Tibial artery (tissue), 4 donors: ENCODE measurements around the gene DOCK8.

Experiments
- DNase-seq, 2 donors: peaks; one replicate each; pipeline ENCODE4 v3.0.0-alpha.2; 2019
- H3K27ac ChIP-seq, 2 donors: fragments of 200-600 bp; sonication (generic) in 1 of 2; 1 replicate in 1 of 2; 2 replicates in 1 of 2; pipeline ENCODE4 v1.5.1; 2018 to 2019; ENCODE audit warnings: mild to moderate bottlenecking in 1 of 2
- H3K27me3 ChIP-seq, 2 donors: fragments of 200-600 bp; sonication (generic) in 1 of 2; one replicate each; pipeline versions ENCODE4 v1.5.1 to v1.6.0; 2016 to 2019
- H3K36me3 ChIP-seq, 3 donors: fragments of 200-600 bp; sonication (generic) in 2 of 3; one replicate each; pipeline ENCODE4 v1.5.1; 2016 to 2019; ENCODE audit warnings: mild to moderate bottlenecking in 2 of 3
- H3K4me1 ChIP-seq, 4 donors: fragments of 200-600 bp; sonication (generic) in 2 of 4; 1 replicate in 3 of 4; 2 replicates in 1 of 4; pipeline ENCODE4 v1.5.1; 2016 to 2019
- H3K4me3 ChIP-seq, 2 donors: fragments of 200-600 bp; sonication (generic) in 1 of 2; 1 replicate in 1 of 2; 2 replicates in 1 of 2; pipeline ENCODE4 v1.5.1; 2018 to 2019; ENCODE audit warnings: mild to moderate bottlenecking in 2 of 2
- H3K9me3 ChIP-seq, 3 donors: fragments of 200-600 bp; sonication (generic) in 1 of 3; one replicate each; pipeline ENCODE4 v1.5.1; 2016 to 2019
- intact Hi-C: fragments of 100-400 bp; cut with DNase I; formaldehyde crosslinking; loops from one replicate; pipeline ENCODE4 v1.15.0; 2023; ENCODE audit warnings: low total_unique reads
- TF ChIP-seq, protein P1 (sequence below), 2 experiments: fragments of 200-600 bp in 1 of 2; fragments of 450-650 bp in 1 of 2; IDR thresholded peaks; one replicate each; pipeline ENCODE4 v1.5.1; 2017 to 2019; ENCODE audit warnings: antibody characterized with exemption in 2 of 2, mild to moderate bottlenecking in 1 of 2, moderate library complexity in 1 of 2

DOCK8 gene

DNA sequence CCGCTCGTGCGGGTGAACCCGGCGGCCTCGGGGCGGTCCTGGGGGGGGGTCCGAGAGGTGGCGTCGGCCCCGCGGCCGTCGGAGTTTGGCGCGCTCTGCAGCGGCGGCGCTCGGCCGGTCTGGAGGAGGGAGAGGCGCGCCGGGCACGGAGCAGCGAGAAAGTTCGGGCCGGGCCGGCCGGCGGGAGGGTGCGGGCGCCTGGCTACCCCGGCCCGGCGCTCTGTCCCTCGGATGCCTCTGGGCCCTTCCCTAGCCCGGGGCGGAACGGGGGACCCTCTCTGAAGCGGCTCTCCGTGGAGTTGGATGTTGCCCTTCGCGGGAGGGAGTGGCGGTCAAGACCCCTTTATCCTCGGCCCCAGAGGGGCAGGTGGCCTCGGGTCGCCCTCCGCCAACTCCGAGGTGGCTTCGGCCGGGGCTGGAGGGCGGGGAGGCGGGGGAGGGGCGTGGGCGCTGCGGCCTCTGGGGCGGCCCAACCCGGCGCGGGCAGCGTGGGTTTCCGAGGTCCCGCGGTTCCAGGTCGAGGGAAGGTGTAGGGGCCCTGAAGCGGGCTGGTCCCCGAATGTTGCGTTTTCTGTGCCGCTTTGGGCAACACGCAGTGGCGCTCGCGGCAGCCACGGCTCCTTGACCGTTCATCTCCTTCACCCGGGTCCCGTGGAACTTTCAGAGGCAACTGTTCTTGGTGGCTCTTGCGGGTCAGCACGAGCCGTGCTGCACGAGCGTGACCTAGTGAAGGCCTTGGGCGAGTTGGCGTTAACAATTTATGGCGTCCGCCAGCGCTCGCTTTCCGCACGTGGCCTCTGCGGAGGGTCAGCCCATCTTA lies 290.5 kb downstream of the DOCK8 start:
- peak in 1 of 2 donors; percentile 30 for DNase-seq
- peak overlapping the region; percentile 37 to 64 for H3K27ac ChIP-seq
- no peaks in the 10 kb centered on the region for H3K9me3 ChIP-seq
- intact Hi-C loops: loop anchor here (10.0 kb wide), 1 partner anchor 260 kb away; no protein-coding TSS in a partner anchor
- H3K27me3 ChIP-seq: no peaks in the 10 kb centered on the region
- TF ChIP-seq, protein P1, sequence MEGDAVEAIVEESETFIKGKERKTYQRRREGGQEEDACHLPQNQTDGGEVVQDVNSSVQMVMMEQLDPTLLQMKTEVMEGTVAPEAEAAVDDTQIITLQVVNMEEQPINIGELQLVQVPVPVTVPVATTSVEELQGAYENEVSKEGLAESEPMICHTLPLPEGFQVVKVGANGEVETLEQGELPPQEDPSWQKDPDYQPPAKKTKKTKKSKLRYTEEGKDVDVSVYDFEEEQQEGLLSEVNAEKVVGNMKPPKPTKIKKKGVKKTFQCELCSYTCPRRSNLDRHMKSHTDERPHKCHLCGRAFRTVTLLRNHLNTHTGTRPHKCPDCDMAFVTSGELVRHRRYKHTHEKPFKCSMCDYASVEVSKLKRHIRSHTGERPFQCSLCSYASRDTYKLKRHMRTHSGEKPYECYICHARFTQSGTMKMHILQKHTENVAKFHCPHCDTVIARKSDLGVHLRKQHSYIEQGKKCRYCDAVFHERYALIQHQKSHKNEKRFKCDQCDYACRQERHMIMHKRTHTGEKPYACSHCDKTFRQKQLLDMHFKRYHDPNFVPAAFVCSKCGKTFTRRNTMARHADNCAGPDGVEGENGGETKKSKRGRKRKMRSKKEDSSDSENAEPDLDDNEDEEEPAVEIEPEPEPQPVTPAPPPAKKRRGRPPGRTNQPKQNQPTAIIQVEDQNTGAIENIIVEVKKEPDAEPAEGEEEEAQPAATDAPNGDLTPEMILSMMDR (IDR thresholded peaks at IDR 0.05): no peak
- peak overlapping the region; percentile 62 to 81 for H3K4me3 ChIP-seq
- H3K36me3 ChIP-seq: no peaks in the 10 kb centered on the region
- H3K4me1 ChIP-seq: peaks cover 0 to 19% (median 12%) of the 10 kb centered on the region in 4 donors

DNA sequence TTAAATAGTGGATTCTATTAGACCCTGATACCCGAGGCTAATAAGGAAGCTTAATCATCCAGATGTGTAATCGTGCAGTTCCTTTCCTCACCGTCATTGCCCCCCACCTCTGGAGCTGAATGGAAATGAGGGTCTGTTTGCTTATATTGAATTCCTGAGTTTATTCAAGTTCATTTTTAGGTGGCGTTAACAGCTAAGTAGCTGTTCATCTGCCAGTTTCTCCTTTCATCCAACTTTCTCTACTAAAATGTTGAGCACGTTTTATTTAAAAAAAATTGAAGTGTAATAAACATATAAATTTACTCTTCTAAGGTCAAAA lies 291.0 kb downstream of the DOCK8 start:
- Histone ChIP-seq H3K27me3 (no peaks in the 10 kb centered on the region), H3K4me1 (peaks cover 0 to 19% (median 12%) of the 10 kb centered on the region in 4 donors), H3K4me3 (peak overlapping the region; percentile 62 to 81), H3K27ac (no peak overlapping the region), H3K9me3 (no peaks in the 10 kb centered on the region), H3K36me3 (no peaks in the 10 kb centered on the region)
- no peak for DNase-seq
- intact Hi-C loops: loop anchor here (10.0 kb wide), 1 partner anchor 259 kb away; no protein-coding TSS in a partner anchor
- TF ChIP-seq, protein P1 (IDR thresholded peaks at IDR 0.05): no peak

DNA sequence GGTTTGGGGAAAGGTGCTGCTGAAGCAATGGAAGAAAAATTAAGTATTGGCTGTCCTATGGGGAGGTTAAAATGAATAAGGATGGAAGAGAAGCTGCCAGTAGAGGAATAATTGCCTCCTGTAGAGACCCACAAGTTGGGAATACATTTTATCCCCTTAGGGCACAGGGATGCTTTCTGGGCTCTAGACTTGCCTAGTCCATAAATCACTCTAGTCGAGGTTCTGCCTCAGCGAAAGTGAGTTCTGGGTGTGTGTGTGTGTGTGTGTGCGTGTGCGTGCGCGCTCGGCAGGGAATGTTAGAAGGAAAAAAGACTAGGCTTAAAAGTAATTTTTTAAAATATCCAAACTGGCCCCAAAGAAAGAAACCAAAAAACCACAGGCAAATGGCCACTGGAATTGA lies 291.6 kb downstream of the DOCK8 start:
- TF ChIP-seq, protein P1 (IDR thresholded peaks at IDR 0.05): no peak
- H3K4me3 ChIP-seq: no peak overlapping the region
- no peak for DNase-seq

DNA sequence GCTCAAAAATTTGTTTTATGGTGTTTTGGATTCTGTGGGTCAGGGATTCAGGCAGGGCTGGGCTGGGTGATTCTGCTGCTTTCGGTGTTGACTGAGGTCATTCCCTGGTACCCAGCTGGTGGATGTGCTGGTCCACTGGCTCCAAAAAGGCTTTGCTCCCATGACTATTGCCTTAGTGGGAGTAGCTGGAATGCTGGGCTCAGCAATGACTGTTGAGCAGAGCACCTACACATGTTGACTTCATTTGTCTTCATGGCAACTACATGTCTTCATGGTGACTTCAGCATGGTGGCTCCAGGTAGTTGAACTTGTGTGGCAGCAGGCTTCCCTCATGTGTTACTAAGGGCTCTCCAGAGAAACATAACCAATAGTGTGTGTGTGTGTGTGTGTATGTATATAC lies 297.2 kb downstream of the DOCK8 start:
- Histone ChIP-seq H3K4me1 (no peaks in the 10 kb centered on the region), H3K36me3 (no peaks in the 10 kb centered on the region), H3K27me3 (no peaks in the 10 kb centered on the region), H3K9me3 (no peaks in the 10 kb centered on the region), H3K4me3 (no peak overlapping the region), H3K27ac (no peak overlapping the region)
- TF ChIP-seq, protein P1 (IDR thresholded peaks at IDR 0.05): no peak
- DNase-seq: no peak
- intact Hi-C loops: no loop called here

More for the DNA sequence above, 291.6 kb downstream of the DOCK8 start:
- H3K27me3 ChIP-seq: no peaks in the 10 kb centered on the region
- no peaks in the 10 kb centered on the region for H3K9me3 ChIP-seq
- intact Hi-C loops: loop anchor here (10.0 kb wide), 1 partner anchor 259 kb away; no protein-coding TSS in a partner anchor
- H3K36me3 ChIP-seq: no peaks in the 10 kb centered on the region
- peaks cover 0 to 19% (median 12%) of the 10 kb centered on the region in 4 donors for H3K4me1 ChIP-seq
- no peak overlapping the region for H3K27ac ChIP-seq

DNA sequence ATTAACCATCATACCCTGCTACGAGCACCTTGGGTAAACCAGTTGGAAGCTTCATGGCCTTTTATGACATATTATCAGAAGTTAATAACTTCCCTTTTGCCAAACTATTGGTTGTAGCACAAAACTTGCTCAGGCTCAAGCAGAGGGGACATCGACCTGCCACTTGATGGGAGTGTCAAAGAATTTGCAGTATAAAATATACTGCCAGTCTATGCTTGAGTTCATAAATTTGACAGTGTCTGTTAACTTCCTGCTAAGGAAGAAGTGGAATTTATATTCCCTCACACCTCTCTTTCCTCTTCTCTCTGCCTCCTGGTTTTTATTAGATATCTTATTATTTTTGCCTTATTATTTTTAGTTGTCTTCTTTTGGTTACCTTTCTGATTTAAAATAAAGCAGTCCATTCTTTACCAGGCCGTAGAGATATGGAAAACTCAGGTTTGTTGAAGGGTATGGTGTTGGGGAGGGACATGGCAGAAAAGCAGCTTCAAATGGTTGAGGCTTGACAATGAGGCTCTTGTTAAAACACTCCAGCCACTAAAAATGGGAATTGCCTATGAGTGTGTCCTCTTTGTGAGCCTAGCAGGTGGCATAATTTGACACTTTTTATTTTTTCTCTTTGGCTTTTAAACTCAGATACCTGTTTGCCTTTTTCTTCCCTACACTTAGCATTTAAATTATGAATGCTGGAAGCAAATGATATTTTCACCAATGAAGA lies 298.0 kb downstream of the DOCK8 start:
- intact Hi-C loops: no loop called here
- H3K36me3 ChIP-seq: no peaks in the 10 kb centered on the region
- H3K4me1 ChIP-seq: no peaks in the 10 kb centered on the region
- no peak for DNase-seq
- no peak overlapping the region for H3K4me3 ChIP-seq
- no peaks in the 10 kb centered on the region for H3K27me3 ChIP-seq
- H3K9me3 ChIP-seq: no peaks in the 10 kb centered on the region
- H3K27ac ChIP-seq: no peak overlapping the region
- TF ChIP-seq, protein P1 (IDR thresholded peaks at IDR 0.05): no peak
